Right atrium auricular region (tissue), 2 donors: Measurements from ENCODE around the gene NUP98. TPM values are rescaled to one million over a fixed set of nuclear protein-coding genes. Genes with fewer than 3 reads are reported as not detected.

Source experiments
- DNase-seq: peaks from one replicate; pipeline ENCODE4 v3.0.0-alpha.2; 2019; ENCODE audit warnings: low spot score
- H3K27ac ChIP-seq, 2 donors: fragments of 200-600 bp; sonication (generic); 1 replicate in 1 of 2; 2 replicates in 1 of 2; pipeline ENCODE4 v1.5.1; 2016 to 2019
- H3K27me3 ChIP-seq, 2 donors: fragments of 200-600 bp; sonication (generic); one replicate each; pipeline versions ENCODE4 v1.5.1 to v1.6.0; 2017 to 2019
- H3K36me3 ChIP-seq: fragments of 200-600 bp; sonication (generic); one replicate; pipeline ENCODE4 v1.5.1; 2016
- H3K4me1 ChIP-seq, 2 donors: fragments of 200-600 bp; sonication (generic); one replicate each; pipeline versions ENCODE4 v1.5.1 to v1.6.0; 2017 to 2019
- H3K4me3 ChIP-seq, 2 donors: fragments of 200-600 bp; sonication (generic); 1 replicate in 1 of 2; 2 replicates in 1 of 2; pipeline ENCODE4 v1.5.1; 2017 to 2019; ENCODE audit warnings: mild to moderate bottlenecking in 1 of 2, moderate library complexity in 1 of 2
- H3K9me3 ChIP-seq, 2 donors: fragments of 200-600 bp; sonication (generic); one replicate each; pipeline ENCODE4 v1.5.1; 2019
- total RNA-seq, 2 donors: library from RNA; depleted of rRNA; stranded (reverse); fragments of >200 nt; gene quantifications; one replicate each; pipeline ENCODE4 v1.1.0, GENCODE V29; 2016
- TF ChIP-seq, protein P1 (sequence below), 2 donors: fragments of 200-600 bp; sonication (generic); IDR thresholded peaks; one replicate each; pipeline ENCODE4 v1.5.1; 2019; ENCODE audit warnings: antibody characterized with exemption in 2 of 2

The NUP98 gene
- total RNA-seq, 2 donors from 2014 or later = 58.8 to 94.5 TPM

DNA sequence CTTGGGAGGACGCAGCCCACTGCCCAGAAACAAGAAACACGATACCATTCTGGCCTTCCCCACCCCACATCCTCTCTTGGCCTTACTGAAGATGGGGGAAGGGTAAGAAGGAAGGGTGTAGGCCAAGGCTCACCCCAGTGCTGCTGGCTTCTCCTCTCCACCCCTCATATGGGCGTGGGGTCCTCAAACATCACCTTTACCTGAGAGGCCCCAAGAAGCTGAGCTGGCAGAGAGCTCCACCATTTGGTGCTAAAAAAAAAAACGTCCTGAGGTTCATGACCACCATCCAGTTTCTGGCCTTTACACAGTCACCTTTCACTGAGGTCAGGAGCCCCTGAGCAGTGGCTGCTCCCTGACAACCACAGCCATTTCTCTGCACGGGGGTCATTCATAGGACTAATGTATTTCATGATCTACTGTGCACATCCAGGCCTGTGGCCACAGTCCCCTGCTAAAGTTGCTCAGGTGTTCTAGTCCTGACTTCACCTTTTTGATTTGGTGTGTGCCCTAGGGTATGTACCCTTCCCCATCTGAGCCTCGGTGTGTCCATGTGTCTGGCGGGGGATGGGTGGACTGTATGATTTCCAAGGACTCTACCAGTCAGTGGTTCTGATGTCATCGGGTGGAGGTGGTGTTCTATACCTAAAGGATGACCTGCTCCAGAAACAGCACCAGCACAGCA lies 28.3 kb upstream of the NUP98 start:
- Histone ChIP-seq H3K36me3 (peaks cover 17% of the 10 kb centered on the region), H3K4me1 (peaks cover 0 to 3% of the 10 kb centered on the region in 2 donors), H3K9me3 (no peaks in the 10 kb centered on the region), H3K27ac (no peak overlapping the region), H3K4me3 (no peak overlapping the region), H3K27me3 (no peaks in the 10 kb centered on the region)
- TF ChIP-seq, protein P1, sequence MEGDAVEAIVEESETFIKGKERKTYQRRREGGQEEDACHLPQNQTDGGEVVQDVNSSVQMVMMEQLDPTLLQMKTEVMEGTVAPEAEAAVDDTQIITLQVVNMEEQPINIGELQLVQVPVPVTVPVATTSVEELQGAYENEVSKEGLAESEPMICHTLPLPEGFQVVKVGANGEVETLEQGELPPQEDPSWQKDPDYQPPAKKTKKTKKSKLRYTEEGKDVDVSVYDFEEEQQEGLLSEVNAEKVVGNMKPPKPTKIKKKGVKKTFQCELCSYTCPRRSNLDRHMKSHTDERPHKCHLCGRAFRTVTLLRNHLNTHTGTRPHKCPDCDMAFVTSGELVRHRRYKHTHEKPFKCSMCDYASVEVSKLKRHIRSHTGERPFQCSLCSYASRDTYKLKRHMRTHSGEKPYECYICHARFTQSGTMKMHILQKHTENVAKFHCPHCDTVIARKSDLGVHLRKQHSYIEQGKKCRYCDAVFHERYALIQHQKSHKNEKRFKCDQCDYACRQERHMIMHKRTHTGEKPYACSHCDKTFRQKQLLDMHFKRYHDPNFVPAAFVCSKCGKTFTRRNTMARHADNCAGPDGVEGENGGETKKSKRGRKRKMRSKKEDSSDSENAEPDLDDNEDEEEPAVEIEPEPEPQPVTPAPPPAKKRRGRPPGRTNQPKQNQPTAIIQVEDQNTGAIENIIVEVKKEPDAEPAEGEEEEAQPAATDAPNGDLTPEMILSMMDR (IDR thresholded peaks at IDR 0.05) = no peak
- no peak for DNase-seq

DNA sequence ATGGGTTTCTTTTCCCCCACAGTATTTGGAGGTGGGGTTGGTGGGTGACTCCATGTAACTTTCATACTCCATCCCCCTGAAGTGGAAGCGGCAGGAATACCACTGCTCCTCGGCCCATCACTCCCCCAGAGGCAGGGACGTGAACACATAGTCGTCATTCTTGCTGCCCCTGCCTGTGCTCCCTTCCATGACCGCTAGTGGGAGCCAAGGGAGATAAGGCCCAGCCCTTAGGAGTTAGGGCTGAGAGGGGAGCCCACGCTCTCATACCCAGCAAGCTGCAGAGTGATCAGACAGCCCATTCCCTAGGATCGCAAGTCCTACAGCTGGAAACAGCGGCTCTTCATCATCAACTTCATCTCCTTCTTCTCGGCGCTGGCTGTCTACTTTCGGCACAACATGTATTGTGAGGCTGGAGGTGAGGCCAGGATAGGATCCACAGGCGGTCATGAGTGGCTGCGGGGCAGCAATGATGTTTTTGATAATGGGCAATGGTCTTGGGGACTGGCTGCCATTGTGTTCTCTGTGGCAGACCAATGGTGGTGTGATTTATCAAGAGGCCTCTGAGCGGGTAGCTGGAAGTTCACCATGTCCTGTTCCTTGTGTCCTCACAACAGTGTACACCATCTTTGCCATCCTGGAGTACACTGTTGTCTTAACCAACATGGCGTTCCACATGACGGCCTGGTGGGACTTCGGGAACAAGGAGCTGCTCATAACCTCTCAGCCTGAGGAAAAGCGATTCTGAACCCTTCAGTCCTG lies 27.5 kb upstream of the NUP98 start:
- no peak overlapping the region for H3K27ac ChIP-seq
- H3K9me3 ChIP-seq = no peaks in the 10 kb centered on the region
- H3K36me3 ChIP-seq = peaks cover 17% of the 10 kb centered on the region
- no peak for DNase-seq
- H3K4me3 ChIP-seq = no peak overlapping the region
- H3K27me3 ChIP-seq = no peaks in the 10 kb centered on the region
- TF ChIP-seq, protein P1 (IDR thresholded peaks at IDR 0.05) = peak; percentile 30 to 66
- no peaks in the 10 kb centered on the region for H3K4me1 ChIP-seq

DNA sequence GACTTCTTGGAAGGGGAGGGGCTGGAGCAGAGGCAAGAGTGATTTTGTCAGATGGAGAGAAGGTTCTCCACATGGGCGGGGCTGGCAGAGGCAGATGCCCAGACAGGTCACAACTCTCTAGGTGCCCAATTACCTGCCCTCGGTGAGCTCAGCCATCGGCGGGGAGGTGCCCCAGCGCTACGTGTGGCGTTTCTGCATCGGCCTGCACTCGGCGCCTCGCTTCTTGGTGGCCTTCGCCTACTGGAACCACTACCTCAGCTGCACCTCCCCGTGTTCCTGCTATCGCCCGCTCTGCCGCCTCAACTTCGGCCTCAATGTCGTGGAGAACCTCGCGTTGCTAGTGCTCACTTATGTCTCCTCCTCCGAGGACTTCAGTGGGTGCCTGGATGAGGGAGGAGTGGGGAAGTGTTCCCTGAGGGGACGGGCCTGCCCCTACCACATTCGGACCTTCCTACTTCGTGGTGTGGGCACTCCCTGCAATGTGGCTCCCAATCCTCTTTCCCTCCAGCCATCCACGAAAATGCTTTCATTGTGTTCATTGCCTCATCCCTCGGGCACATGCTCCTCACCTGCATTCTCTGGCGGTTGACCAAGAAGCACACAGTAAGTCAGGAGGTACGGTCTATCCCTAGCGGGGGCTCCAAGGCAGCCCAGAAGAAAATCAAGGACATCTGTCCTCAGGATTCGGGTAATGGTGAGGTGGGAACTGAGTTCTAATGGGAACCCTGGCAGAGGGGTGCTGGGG lies 26.6 kb upstream of the NUP98 start:
- Histone ChIP-seq H3K36me3 (peaks cover 17% of the 10 kb centered on the region), H3K27ac (no peak overlapping the region), H3K9me3 (no peaks in the 10 kb centered on the region), H3K27me3 (no peaks in the 10 kb centered on the region), H3K4me1 (no peaks in the 10 kb centered on the region), H3K4me3 (no peak overlapping the region)
- DNase-seq = no peak
- TF ChIP-seq, protein P1 (IDR thresholded peaks at IDR 0.05) = no peak

DNA sequence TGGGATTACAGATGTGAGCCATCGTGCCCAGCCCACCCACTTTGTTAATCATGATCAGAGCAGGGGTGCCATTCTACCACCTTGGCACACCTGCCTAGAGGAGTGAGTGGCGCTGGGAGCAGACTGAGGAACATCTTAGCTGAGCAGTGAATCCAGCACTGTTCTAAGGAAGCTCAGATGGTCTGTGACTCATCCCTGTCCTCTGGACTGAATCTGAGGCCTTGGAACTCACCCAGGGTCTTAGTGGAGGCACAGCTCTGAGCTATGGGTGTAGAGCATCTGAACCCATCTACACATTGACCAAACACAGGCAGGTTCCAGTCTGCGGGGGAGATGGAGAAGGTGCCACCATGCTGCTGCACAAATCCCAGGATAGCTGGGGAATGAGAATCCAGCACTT lies 25.9 kb upstream of the NUP98 start:
- no peak for DNase-seq
- Histone ChIP-seq H3K9me3 (no peaks in the 10 kb centered on the region), H3K4me1 (no peaks in the 10 kb centered on the region), H3K4me3 (no peak overlapping the region), H3K27ac (no peak overlapping the region), H3K36me3 (peaks cover 17% of the 10 kb centered on the region), H3K27me3 (no peaks in the 10 kb centered on the region)
- TF ChIP-seq, protein P1 (IDR thresholded peaks at IDR 0.05) = no peak

DNA sequence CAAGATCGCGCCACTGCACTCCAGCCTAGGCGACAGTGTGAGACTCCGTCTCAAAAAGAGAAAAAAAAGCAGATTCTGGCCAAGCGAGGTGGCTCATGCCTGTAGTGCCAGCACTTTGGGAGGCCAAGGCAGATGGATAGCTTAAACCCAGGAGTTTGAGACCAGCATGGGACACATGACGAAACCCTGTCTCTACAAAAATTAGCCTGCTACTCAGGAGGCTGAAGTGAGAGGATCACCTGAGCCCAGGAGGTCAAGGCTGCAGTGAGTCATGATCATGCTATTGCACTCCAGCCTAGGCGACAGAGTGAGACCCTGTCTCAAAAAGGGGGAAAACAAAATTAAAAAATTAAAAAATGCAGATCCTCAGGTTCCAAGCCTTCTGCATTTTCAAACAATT lies 25.0 kb upstream of the NUP98 start:
- TF ChIP-seq, protein P1 (IDR thresholded peaks at IDR 0.05) = no peak
- Histone ChIP-seq H3K4me3 (no peak overlapping the region), H3K36me3 (peaks cover 7% of the 10 kb centered on the region), H3K27ac (no peak overlapping the region), H3K4me1 (no peaks in the 10 kb centered on the region), H3K9me3 (no peaks in the 10 kb centered on the region), H3K27me3 (no peaks in the 10 kb centered on the region)
- no peak for DNase-seq
